Vagina (tissue), 2 donors: Measurements from ENCODE around the gene SMIM31.

ENCODE experiments used
- POLR2A ChIP-seq, 2 donors: fragments of 450-650 bp; IDR thresholded peaks; one replicate each; pipeline ENCODE4 v1.6.1; 2017; ENCODE audit warnings: antibody characterized with exemption in 2 of 2, mild to moderate bottlenecking in 2 of 2, moderate library complexity in 2 of 2
- POLR2AphosphoS5 ChIP-seq, 2 donors: sonication (generic); formaldehyde crosslinking; IDR thresholded peaks; one replicate each; pipeline ENCODE4 v1.9.0; 2017; ENCODE audit warnings: antibody characterized with exemption in 2 of 2, mild to moderate bottlenecking in 2 of 2, low read depth in 1 of 2; ENCODE audit not compliant: insufficient read depth in 1 of 2
- TF ChIP-seq, protein P1 (sequence below), 3 experiments: fragments of 450-650 bp in 2 of 3; fragments of 200-600 bp in 1 of 3; sonication (generic) in 1 of 3; IDR thresholded peaks; one replicate each; pipeline ENCODE4 v1.5.1; 2017 to 2019; ENCODE audit warnings: antibody characterized with exemption in 3 of 3, mild to moderate bottlenecking in 2 of 3, moderate library complexity in 2 of 3

DNA sequence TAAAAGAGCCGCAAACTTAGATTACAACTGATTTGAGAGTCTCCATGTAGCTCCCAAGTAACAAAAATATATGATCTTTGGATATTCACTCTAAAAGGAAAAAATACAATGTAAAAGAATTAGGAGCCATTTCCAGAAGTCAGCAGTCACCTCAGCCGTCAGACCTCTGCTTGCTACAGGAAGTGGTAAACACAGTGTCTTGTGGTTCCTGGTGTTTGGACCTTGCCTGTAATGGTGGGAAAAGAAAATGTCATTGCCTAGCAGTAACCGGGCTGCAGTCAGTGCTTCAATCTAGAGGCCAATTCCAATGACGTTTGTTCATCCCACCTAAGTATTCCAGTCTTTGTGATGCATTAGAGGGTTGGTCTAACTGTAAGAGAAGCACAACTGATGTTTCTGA lies 28.9 kb upstream of the SMIM31 start:
- TF ChIP-seq, protein P1, sequence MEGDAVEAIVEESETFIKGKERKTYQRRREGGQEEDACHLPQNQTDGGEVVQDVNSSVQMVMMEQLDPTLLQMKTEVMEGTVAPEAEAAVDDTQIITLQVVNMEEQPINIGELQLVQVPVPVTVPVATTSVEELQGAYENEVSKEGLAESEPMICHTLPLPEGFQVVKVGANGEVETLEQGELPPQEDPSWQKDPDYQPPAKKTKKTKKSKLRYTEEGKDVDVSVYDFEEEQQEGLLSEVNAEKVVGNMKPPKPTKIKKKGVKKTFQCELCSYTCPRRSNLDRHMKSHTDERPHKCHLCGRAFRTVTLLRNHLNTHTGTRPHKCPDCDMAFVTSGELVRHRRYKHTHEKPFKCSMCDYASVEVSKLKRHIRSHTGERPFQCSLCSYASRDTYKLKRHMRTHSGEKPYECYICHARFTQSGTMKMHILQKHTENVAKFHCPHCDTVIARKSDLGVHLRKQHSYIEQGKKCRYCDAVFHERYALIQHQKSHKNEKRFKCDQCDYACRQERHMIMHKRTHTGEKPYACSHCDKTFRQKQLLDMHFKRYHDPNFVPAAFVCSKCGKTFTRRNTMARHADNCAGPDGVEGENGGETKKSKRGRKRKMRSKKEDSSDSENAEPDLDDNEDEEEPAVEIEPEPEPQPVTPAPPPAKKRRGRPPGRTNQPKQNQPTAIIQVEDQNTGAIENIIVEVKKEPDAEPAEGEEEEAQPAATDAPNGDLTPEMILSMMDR (IDR thresholded peaks at IDR 0.05): no peak
- TF ChIP-seq POLR2A (IDR thresholded peaks at IDR 0.05): no peak
- TF ChIP-seq POLR2AphosphoS5 (IDR thresholded peaks at IDR 0.05; ENCODE audit: insufficient read depth in 1 of 2, low read depth in 1 of 2): no peak
